Epithelial cell of esophagus (primary cell): ENCODE data around the gene MORC1.

Experiments
- DNase-seq: peaks from one replicate; pipeline ENCODE4 v3.0.0; 2010; ENCODE audit warnings: low read depth
- H3K4me3 ChIP-seq: 2 replicates; pipeline ENCODE4 v1.5.1; 2011; ENCODE audit warnings: mild to moderate bottlenecking, low read length, control low read depth
- CTCF ChIP-seq: IDR thresholded peaks from 2 replicates; pipeline ENCODE4 v1.5.1; 2011; ENCODE audit warnings: low read depth, mild to moderate bottlenecking, low read length, control low read depth, inconsistent platforms; ENCODE audit not compliant: insufficient read depth; ENCODE audit errors: missing control alignments

Gene MORC1

GRCh38 chr3:108983051-108983450 is 134.9 kb downstream of the MORC1 start:
- no peak for TF ChIP-seq CTCF
- DNase-seq = peak; percentile 43
- H3K4me3 ChIP-seq = no peak overlapping the region

GRCh38 chr3:108976058-108976457 is 141.9 kb downstream of the MORC1 start:
- no peak for DNase-seq
- TF ChIP-seq CTCF = no peak
- H3K4me3 ChIP-seq = no peak overlapping the region

- no peak for DNase-seq
- no peak for TF ChIP-seq CTCF
- H3K4me3 ChIP-seq = no peak overlapping the region
These were observed 144.9 kb downstream of the MORC1 start for GRCh38 chr3:108973019-108973418.

GRCh38 chr3:108972482-108972881 is 145.5 kb downstream of the MORC1 start:
- TF ChIP-seq CTCF = no peak
- no peak for DNase-seq
- no peak overlapping the region for H3K4me3 ChIP-seq

GRCh38 chr3:108970561-108970960 is 147.4 kb downstream of the MORC1 start:
- H3K4me3 ChIP-seq = no peak overlapping the region
- no peak for DNase-seq
- no peak for TF ChIP-seq CTCF

- DNase-seq = no peak
- no peak for TF ChIP-seq CTCF
- H3K4me3 ChIP-seq = no peak overlapping the region
These were observed 151.2 kb downstream of the MORC1 start for GRCh38 chr3:108966773-108967172.

- TF ChIP-seq CTCF = no peak
- DNase-seq = peak; percentile 50
- H3K4me3 ChIP-seq = no peak overlapping the region
These were observed 158.9 kb downstream of the MORC1 start for GRCh38 chr3:108959017-108959416.
